ENCODE results near the gene CHCHD10. TPM values are rescaled to one million over a fixed set of nuclear protein-coding genes. Genes with fewer than 3 reads are reported as not detected.
A peak's percentile ranks its signal among the peaks of the same experiment; 100 is the strongest.

The CHCHD10 gene
- total and polyA plus RNA-seq, 12 donors = 4.6 to 528 (median 142) TPM

DNA sequence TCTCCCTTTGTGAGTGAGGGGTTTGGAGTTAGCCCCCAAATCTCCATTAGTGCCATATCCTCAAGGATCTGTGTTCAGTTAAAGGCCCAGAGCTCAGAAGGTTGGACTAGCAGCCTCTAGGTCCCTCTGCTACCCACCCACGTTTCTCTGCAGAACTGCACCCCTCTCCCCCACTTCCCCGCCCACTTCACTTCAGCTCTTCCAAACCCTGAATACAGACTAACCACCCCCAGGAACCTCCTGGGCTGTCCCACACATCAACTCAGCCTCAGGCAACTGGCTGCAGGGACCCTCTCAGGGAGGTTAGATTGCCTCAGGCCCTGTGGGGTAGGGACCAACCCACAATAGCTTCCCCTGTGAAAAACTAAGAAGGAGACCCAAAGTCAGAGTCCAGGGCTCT lies 14.4 kb downstream of the CHCHD10 start:
- intact Hi-C loops (cut with DNase I) = no loop called here
- no peaks in the 10 kb centered on the region for H3K9me3 ChIP-seq (replicated peaks in 1 of 3)
- DNase-seq = no peak
- TF ChIP-seq POLR2A (IDR thresholded peaks at IDR 0.05) = no peak
- TF ChIP-seq, protein P1, sequence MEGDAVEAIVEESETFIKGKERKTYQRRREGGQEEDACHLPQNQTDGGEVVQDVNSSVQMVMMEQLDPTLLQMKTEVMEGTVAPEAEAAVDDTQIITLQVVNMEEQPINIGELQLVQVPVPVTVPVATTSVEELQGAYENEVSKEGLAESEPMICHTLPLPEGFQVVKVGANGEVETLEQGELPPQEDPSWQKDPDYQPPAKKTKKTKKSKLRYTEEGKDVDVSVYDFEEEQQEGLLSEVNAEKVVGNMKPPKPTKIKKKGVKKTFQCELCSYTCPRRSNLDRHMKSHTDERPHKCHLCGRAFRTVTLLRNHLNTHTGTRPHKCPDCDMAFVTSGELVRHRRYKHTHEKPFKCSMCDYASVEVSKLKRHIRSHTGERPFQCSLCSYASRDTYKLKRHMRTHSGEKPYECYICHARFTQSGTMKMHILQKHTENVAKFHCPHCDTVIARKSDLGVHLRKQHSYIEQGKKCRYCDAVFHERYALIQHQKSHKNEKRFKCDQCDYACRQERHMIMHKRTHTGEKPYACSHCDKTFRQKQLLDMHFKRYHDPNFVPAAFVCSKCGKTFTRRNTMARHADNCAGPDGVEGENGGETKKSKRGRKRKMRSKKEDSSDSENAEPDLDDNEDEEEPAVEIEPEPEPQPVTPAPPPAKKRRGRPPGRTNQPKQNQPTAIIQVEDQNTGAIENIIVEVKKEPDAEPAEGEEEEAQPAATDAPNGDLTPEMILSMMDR (IDR thresholded peaks at IDR 0.05) = no peak
- peaks cover 7 to 8% of the 10 kb centered on the region in 2 donors for H3K4me1 ChIP-seq (replicated peaks in 1 of 2)
- no peaks in the 10 kb centered on the region for H3K27me3 ChIP-seq
- WGBS, 4 donors = 66 to 77% (median 72%) methylated on average over 2 of the region's 2 CpGs; no CpG with 5 or more reads in 1 of the 4 donors
- H3K27ac ChIP-seq = peak overlapping the region in 1 of 5 donors; percentile 29
- H3K4me3 ChIP-seq = no peak overlapping the region
- no peaks in the 10 kb centered on the region for H3K36me3 ChIP-seq (replicated peaks in 1 of 2)

DNA sequence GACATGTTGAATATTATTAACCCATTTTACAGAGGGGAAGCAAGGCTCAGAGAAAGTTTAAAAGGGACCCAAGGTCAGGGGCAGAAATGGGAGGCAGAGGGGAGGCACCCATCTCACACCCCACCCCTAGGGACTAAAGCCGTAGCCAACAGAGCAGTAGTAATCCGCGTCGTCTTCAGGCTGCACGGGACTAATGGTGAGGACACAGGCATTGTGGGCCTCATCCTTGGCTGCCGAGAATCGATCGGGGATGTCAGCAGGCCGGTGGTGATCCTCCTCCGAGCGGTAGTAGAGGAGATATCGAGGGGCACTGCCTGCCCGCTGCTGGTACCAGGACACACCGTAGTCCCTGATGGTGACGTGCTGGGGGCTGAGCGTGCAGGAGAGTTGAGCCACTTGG lies 15.0 kb downstream of the CHCHD10 start:
- Histone ChIP-seq H3K36me3 (replicated peaks in 1 of 2) (no peaks in the 10 kb centered on the region), H3K9me3 (replicated peaks in 1 of 3) (no peaks in the 10 kb centered on the region), H3K4me1 (replicated peaks in 1 of 2) (peaks cover 7 to 8% of the 10 kb centered on the region in 2 donors), H3K27ac (peak overlapping the region in 1 of 5 donors; percentile 29), H3K4me3 (no peak overlapping the region), H3K27me3 (no peaks in the 10 kb centered on the region)
- 85 to 95% (median 89%) methylated on average over 12 to 16 of the region's 16 CpGs for WGBS, 4 donors
- TF ChIP-seq, protein P1 (IDR thresholded peaks at IDR 0.05) = no peak
- TF ChIP-seq POLR2A (IDR thresholded peaks at IDR 0.05) = no peak
- intact Hi-C loops (cut with DNase I) = no loop called here
- DNase-seq = no peak

DNA sequence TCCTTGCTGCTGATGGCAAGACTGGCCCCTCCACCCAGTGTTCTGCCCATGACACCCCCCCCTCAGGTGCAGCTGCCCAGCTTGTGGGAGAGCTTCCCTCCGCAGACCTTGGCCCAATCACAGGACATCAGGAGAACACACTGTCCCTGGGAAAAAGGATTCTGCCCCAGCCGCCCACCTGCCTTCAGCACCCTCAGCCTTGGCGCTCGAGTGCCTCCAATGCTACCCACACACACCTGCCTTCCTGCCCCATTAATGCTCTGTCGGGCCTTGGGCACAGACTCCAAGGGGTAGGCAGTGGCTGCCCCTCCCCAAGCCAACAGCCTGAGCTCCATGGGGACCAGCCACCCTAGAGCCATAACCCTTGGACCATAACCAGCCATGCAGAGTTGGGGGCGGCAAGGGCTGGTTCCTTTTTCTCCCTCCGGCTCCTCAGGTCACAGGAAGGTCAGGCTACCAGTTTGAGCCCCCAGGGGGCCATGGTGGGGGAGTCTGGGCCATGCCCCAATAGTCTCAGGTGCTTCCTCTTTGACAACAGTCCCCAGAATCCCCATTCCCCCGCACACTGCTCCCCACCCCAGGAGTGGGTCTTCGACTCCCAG lies 15.6 kb downstream of the CHCHD10 start:
- intact Hi-C loops (cut with DNase I) = no loop called here
- TF ChIP-seq POLR2A (IDR thresholded peaks at IDR 0.05) = no peak
- TF ChIP-seq, protein P1 (IDR thresholded peaks at IDR 0.05) = no peak
- no peak overlapping the region for H3K4me3 ChIP-seq
- no peaks in the 10 kb centered on the region for H3K27me3 ChIP-seq
- no peaks in the 10 kb centered on the region for H3K36me3 ChIP-seq (replicated peaks in 1 of 2)
- H3K27ac ChIP-seq = no peak overlapping the region
- peaks cover 7 to 8% of the 10 kb centered on the region in 2 donors for H3K4me1 ChIP-seq (replicated peaks in 1 of 2)
- WGBS, 4 donors = 70 to 85% (median 75%) methylated on average over 6 to 9 of the region's 9 CpGs
- no peaks in the 10 kb centered on the region for H3K9me3 ChIP-seq (replicated peaks in 1 of 3)
- DNase-seq = no peak

DNA sequence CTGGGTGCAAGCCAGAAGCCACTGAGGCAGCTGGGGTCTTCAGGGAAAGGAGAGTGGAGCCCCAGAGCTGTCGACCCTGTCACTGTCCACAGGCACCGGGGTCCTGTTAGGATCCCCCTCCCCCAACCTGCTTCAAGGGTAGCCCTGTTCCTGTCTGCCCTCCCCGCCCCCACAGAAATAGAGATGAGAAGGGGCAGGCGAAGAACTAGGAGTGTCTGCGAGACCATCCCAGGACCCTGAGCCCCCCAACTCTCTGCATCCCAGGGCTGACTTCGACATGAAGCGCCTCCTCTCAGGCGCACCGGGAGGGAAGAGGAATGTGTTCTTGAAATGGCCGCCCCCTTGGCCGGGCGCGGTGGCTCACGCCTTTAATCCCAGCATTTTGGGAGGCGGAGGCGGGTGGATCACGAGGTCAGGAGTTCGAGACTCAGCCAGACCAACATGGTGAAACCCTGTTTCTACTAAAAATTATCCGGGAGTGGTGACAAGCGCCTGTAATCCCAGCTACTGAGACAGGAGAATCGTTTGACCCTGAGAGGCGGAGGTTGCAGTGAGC lies 16.3 kb downstream of the CHCHD10 start:
- Histone ChIP-seq H3K4me1 (replicated peaks in 1 of 2) (peaks cover 7 to 8% of the 10 kb centered on the region in 2 donors), H3K36me3 (replicated peaks in 1 of 2) (no peaks in the 10 kb centered on the region), H3K9me3 (replicated peaks in 1 of 3) (no peaks in the 10 kb centered on the region), H3K27ac (peak overlapping the region; percentile 53 to 95 (median 89)), H3K4me3 (peak overlapping the region; percentile 50 to 70 (median 63)), H3K27me3 (no peaks in the 10 kb centered on the region)
- 19 to 84% (median 25%) methylated on average over 4 to 22 of the region's 22 CpGs for WGBS, 4 donors
- intact Hi-C loops (cut with DNase I) = no loop called here
- no peak for TF ChIP-seq POLR2A (IDR thresholded peaks at IDR 0.05)
- TF ChIP-seq, protein P1 (IDR thresholded peaks at IDR 0.05) = no peak
- peak in 5 of 7 donors; percentile 46 to 68 (median 57) for DNase-seq

Data from adrenal gland (tissue), 12 donors.